Measurements from ENCODE around the gene SMARCA4.
"Not testable (repeated sequence)": the region's sequence is repeated elsewhere in the genome, so short reads cannot be mapped to it uniquely, and the experiment has no call there.

Gene SMARCA4

GRCh38 chr19:10921199-10921909 lies 39.5 kb upstream of the SMARCA4 start:
- DNase-seq (ENCODE audit: low read depth in 1 of 2, low spot score in 1 of 2): no peak
- TF ChIP-seq JUND (IDR thresholded peaks at IDR 0.05; ENCODE audit: low read depth): no peak
- in situ Hi-C loops (cut with HindIII; ENCODE audit: low pct_unique_long_range_greater_than_20kb, low sequenced_read_pairs): no loop called here

- in situ Hi-C loops (cut with HindIII; ENCODE audit: low pct_unique_long_range_greater_than_20kb, low sequenced_read_pairs): no loop called here
- no peak for DNase-seq (ENCODE audit: low read depth in 1 of 2, low spot score in 1 of 2)
- TF ChIP-seq JUND (IDR thresholded peaks at IDR 0.05; ENCODE audit: low read depth): no peak
Observed at GRCh38 chr19:10921910-10922637, 38.8 kb upstream of the SMARCA4 start.

GRCh38 chr19:10922638-10923014 lies 38.2 kb upstream of the SMARCA4 start:
- DNase-seq (ENCODE audit: low read depth in 1 of 2, low spot score in 1 of 2): no peak
- in situ Hi-C loops (cut with HindIII; ENCODE audit: low pct_unique_long_range_greater_than_20kb, low sequenced_read_pairs): no loop called here
- TF ChIP-seq JUND (IDR thresholded peaks at IDR 0.05; ENCODE audit: low read depth): no peak

- no peak for TF ChIP-seq JUND (IDR thresholded peaks at IDR 0.05; ENCODE audit: low read depth)
- in situ Hi-C loops (cut with HindIII; ENCODE audit: low pct_unique_long_range_greater_than_20kb, low sequenced_read_pairs): no loop called here
- DNase-seq (ENCODE audit: low read depth in 1 of 2, low spot score in 1 of 2): no peak
Observed at GRCh38 chr19:10923260-10924112, 37.3 kb upstream of the SMARCA4 start.

GRCh38 chr19:10924597-10924996 lies 36.2 kb upstream of the SMARCA4 start:
- in situ Hi-C loops (cut with HindIII; ENCODE audit: low pct_unique_long_range_greater_than_20kb, low sequenced_read_pairs): no loop called here
- DNase-seq (ENCODE audit: low read depth in 1 of 2, low spot score in 1 of 2): no peak

GRCh38 chr19:10927730-10928562 lies 32.9 kb upstream of the SMARCA4 start:
- no peak for DNase-seq (ENCODE audit: low read depth in 1 of 2, low spot score in 1 of 2)
- TF ChIP-seq JUND (IDR thresholded peaks at IDR 0.05; ENCODE audit: low read depth): no peak
- in situ Hi-C loops (cut with HindIII; ENCODE audit: low pct_unique_long_range_greater_than_20kb, low sequenced_read_pairs): no loop called here

More at GRCh38 chr19:10924597-10924996, 36.2 kb upstream of the SMARCA4 start:
- no peak for TF ChIP-seq JUND (IDR thresholded peaks at IDR 0.05; ENCODE audit: low read depth)

GRCh38 chr19:10928563-10929401 lies 32.0 kb upstream of the SMARCA4 start, which contains the start of the genes TIMM29 and YIPF2:
TIMM29 (plus strand) TSS chr19:10928811; CDS start chr19:10928823, 12 bp downstream.
YIPF2 (minus strand) TSS chr19:10928639; CDS start chr19:10928410, 229 bp downstream.
- no peak for TF ChIP-seq JUND (IDR thresholded peaks at IDR 0.05; ENCODE audit: low read depth)
- in situ Hi-C loops (cut with HindIII; ENCODE audit: low pct_unique_long_range_greater_than_20kb, low sequenced_read_pairs): no loop called here
- DNase-seq (ENCODE audit: low read depth in 1 of 2, low spot score in 1 of 2): peak; percentile 86 to 98

- in situ Hi-C loops (cut with HindIII; ENCODE audit: low pct_unique_long_range_greater_than_20kb, low sequenced_read_pairs): no loop called here
- DNase-seq (ENCODE audit: low read depth in 1 of 2, low spot score in 1 of 2): no peak
- TF ChIP-seq JUND (IDR thresholded peaks at IDR 0.05; ENCODE audit: low read depth): no peak
Observed at GRCh38 chr19:10929402-10929794, 31.4 kb upstream of the SMARCA4 start.

GRCh38 chr19:10935371-10936059 lies 25.3 kb upstream of the SMARCA4 start:
- no peak for DNase-seq (ENCODE audit: low read depth in 1 of 2, low spot score in 1 of 2)
- TF ChIP-seq JUND (IDR thresholded peaks at IDR 0.05; ENCODE audit: low read depth): no peak
- in situ Hi-C loops (cut with HindIII; ENCODE audit: low pct_unique_long_range_greater_than_20kb, low sequenced_read_pairs): no loop called here

- in situ Hi-C loops (cut with HindIII; ENCODE audit: low pct_unique_long_range_greater_than_20kb, low sequenced_read_pairs): no loop called here
- peak in 1 of 2 experiments; percentile 82 for DNase-seq (ENCODE audit: low read depth in 1 of 2, low spot score in 1 of 2)
- TF ChIP-seq JUND (IDR thresholded peaks at IDR 0.05; ENCODE audit: low read depth): no peak
Observed at GRCh38 chr19:10936661-10937084, 24.2 kb upstream of the SMARCA4 start.

- DNase-seq (ENCODE audit: low read depth in 1 of 2, low spot score in 1 of 2); in situ Hi-C loops (cut with HindIII; ENCODE audit: low pct_unique_long_range_greater_than_20kb, low sequenced_read_pairs): not testable (repeated sequence)
Observed at GRCh38 chr19:10941649-10942048, 19.2 kb upstream of the SMARCA4 start.

GRCh38 chr19:10943412-10943811 lies 17.4 kb upstream of the SMARCA4 start:
- in situ Hi-C loops (cut with HindIII; ENCODE audit: low pct_unique_long_range_greater_than_20kb, low sequenced_read_pairs); DNase-seq (ENCODE audit: low read depth in 1 of 2, low spot score in 1 of 2): not testable (repeated sequence)

All from T47D (cell line).